K562 (cell line): ENCODE data around the gene C22orf31. TPM values are rescaled to one million over a fixed set of nuclear protein-coding genes. Genes with fewer than 3 reads are reported as not detected.

ENCODE experiments used
- ATAC-seq: fragments of 200-7000 bp; cut with Tn5 transposase; 3 replicates; pipeline ENCODE4 v1.9.1; 2020; ENCODE audit warnings: moderate library complexity
- BruUV-seq: library from RNA; stranded (reverse); fragments of 400-500 nt; replicated peaks from 2 replicates; lab custom pipeline; 2021; lab: Mats Ljungman, UMichigan
- CTCF ChIA-PET: fragments of 300-600 bp; formaldehyde crosslinking; extraction: SDS; loops from one replicate; lab custom pipeline; 2021; ENCODE audit warnings: low intra/inter-chr PET ratio; lab: Yijun Ruan, JAX
- POLR2A ChIA-PET: fragments of 300-600, 350-650 bp; sonication (Branson Sonifier 250); formaldehyde crosslinking; extraction: SDS; loops from one replicate; lab custom pipeline; 2021; ENCODE audit warnings: antibody characterized with exemption, inconsistent platforms; lab: Yijun Ruan, JAX
- DNase-seq, 4 experiments: peaks; one replicate each; pipeline versions ENCODE4 v3.0.0 to v3.0.0-alpha.2; 2011 to 2018; ENCODE audit warnings: low spot score in 3 of 4, mixed read lengths in 3 of 4; ENCODE audit errors: extremely low read depth in 1 of 4
- FAIRE-seq: peaks from 2 replicates; lab custom pipeline; 2011; peaks lifted over from hg19 to GRCh38; lab: Jason Lieb, UNC
- H2AFZ ChIP-seq: 2 replicates; pipeline ENCODE4 v1.6.0; 2011; ENCODE audit warnings: low read depth, low read length, control low read depth, inconsistent platforms
- H3K27ac ChIP-seq: fragments of 200-600 bp; 3 replicates; pipeline ENCODE4 v1.8.0; 2011; ENCODE audit warnings: low read depth, mild to moderate bottlenecking, control low read depth, inconsistent platforms, low read length, moderate library complexity, mixed read lengths; ENCODE audit errors: extremely low read depth
- H3K27me3 ChIP-seq, 2 experiments: fragments of 300-600 bp in 1 of 2; 2 replicates in 1 of 2; 3 replicates in 1 of 2; pipeline versions ENCODE4 v1.6.0 to v1.8.0; 2011; ENCODE audit warnings: inconsistent platforms in 2 of 2, low read length in 2 of 2, mild to moderate bottlenecking in 1 of 2, mixed read lengths in 1 of 2, moderate library complexity in 1 of 2; ENCODE audit not compliant: control insufficient read depth in 2 of 2, insufficient read depth in 2 of 2
- H3K36me3 ChIP-seq: fragments of 300-600 bp; 3 replicates; pipeline ENCODE4 v1.8.0; 2011; ENCODE audit warnings: mild to moderate bottlenecking, low read length, inconsistent platforms; ENCODE audit not compliant: control insufficient read depth, insufficient read depth
- H3K4me1 ChIP-seq, 2 experiments: fragments of 200-600 bp in 1 of 2; replicated peaks in 1 of 2; 2 replicates in 1 of 2; 3 replicates in 1 of 2; pipeline versions ENCODE4 v1.5.1 to v1.8.0; 2011; ENCODE audit warnings: inconsistent platforms in 2 of 2, low read length in 2 of 2, mild to moderate bottlenecking in 1 of 2, mixed read lengths in 1 of 2, moderate library complexity in 1 of 2; ENCODE audit not compliant: control insufficient read depth in 2 of 2, insufficient read depth in 2 of 2
- H3K4me2 ChIP-seq: 2 replicates; pipeline ENCODE4 v1.6.1; 2011; ENCODE audit warnings: low read length, control low read depth, inconsistent platforms, mixed read lengths; ENCODE audit not compliant: insufficient read depth
- H3K4me3 ChIP-seq: fragments of 200-600 bp; sonication (generic), shearing (Covaris generic); 2 replicates; pipeline ENCODE4 v1.5.1; 2016; ENCODE audit warnings: control low read depth, inconsistent platforms
- H3K79me2 ChIP-seq: fragments of 200-600 bp; 3 replicates; pipeline ENCODE4 v1.8.0; 2011; ENCODE audit warnings: low read length, inconsistent platforms; ENCODE audit not compliant: control insufficient read depth, insufficient read depth
- H3K9ac ChIP-seq, 2 experiments: 2 replicates each; pipeline versions ENCODE4 v1.6.0 to v1.6.1; 2011; ENCODE audit warnings: low read depth in 2 of 2, low read length in 2 of 2, control low read depth in 1 of 2, inconsistent platforms in 1 of 2, mild to moderate bottlenecking in 1 of 2, mixed read lengths in 1 of 2; ENCODE audit not compliant: insufficient read depth in 1 of 2
- H3K9me1 ChIP-seq: one replicate; pipeline ENCODE4 v1.6.0; 2011; ENCODE audit warnings: inconsistent platforms, mild to moderate bottlenecking, low read length, moderate library complexity; ENCODE audit not compliant: control insufficient read depth, insufficient read depth
- H3K9me3 ChIP-seq: replicated peaks from 2 replicates; pipeline ENCODE4 v1.5.1; 2011; ENCODE audit warnings: low read depth, low read length, inconsistent platforms; ENCODE audit not compliant: control insufficient read depth, insufficient read depth
- H4K20me1 ChIP-seq: replicated peaks from 2 replicates; pipeline ENCODE4 v1.6.1; 2011; ENCODE audit warnings: low read length, inconsistent platforms, mixed read lengths; ENCODE audit not compliant: control insufficient read depth, insufficient read depth
- CBFB ChIP-seq: sonication (generic); formaldehyde crosslinking; IDR thresholded peaks from 2 replicates; pipeline ENCODE4 v1.4.0; 2020; ENCODE audit warnings: mild to moderate bottlenecking, missing genetic modification reagents
- CBX2 ChIP-seq: fragments of 200-600 bp; sonication (generic); IDR thresholded peaks from one replicate; pipeline ENCODE4 v1.6.1; 2012; ENCODE audit warnings: mild to moderate bottlenecking, low read length, inconsistent platforms; ENCODE audit not compliant: insufficient read depth, poor library complexity, severe bottlenecking
- GATA2 ChIP-seq: sonication (generic); formaldehyde crosslinking; IDR thresholded peaks from 2 replicates; pipeline ENCODE4 v1.4.0; 2020; ENCODE audit warnings: mild to moderate bottlenecking, missing genetic modification reagents
- RBM17 ChIP-seq: fragments of 200-400 bp; formaldehyde crosslinking; IDR thresholded peaks from 2 replicates; pipeline ENCODE4 v1.6.1; 2017; ENCODE audit warnings: low read depth, mild to moderate bottlenecking, low read length, borderline replicate concordance
- TFAM ChIP-seq: fragments of 250-450 bp; sonication (Bioruptor Pico); conservative IDR thresholded peaks from 2 replicates; pipeline ENCODE4 v1.5.0; 2021; ENCODE audit warnings: mild to moderate bottlenecking, moderate library complexity
- ZNF740 ChIP-seq, 3 experiments: fragments of 200-800 bp in 1 of 3; sonication (Bioruptor generic) in 1 of 3; sonication (generic) in 1 of 3; formaldehyde crosslinking in 1 of 3; IDR thresholded peaks; 2 replicates each; pipeline versions ENCODE4 v1.6.1 to v1.8.0; 2016 to 2022; ENCODE audit warnings: mild to moderate bottlenecking in 2 of 3, missing compliant biosample characterization in 2 of 3, missing genetic modification characterization in 2 of 3, missing genetic modification reagents in 1 of 3
- WGBS: fragments of 100-300 bp; shearing (Covaris generic); methylation state at CpG from one replicate; pipeline ENCODE4 v1.1.6; 2016; ENCODE audit warnings: low coverage, mixed read lengths; ENCODE audit not compliant: insufficient coverage; ENCODE audit errors: missing lambda C conversion rate; 5-methylcytosine and 5-hydroxymethylcytosine counted together
- in situ Hi-C: fragments of 300-500 bp; cut with MboI; formaldehyde crosslinking; loops from 4 replicates; pipeline ENCODE4 v1.15.0; 2018; ENCODE audit warnings: inconsistent platforms, mixed read lengths
- intact Hi-C: fragments of 100-400 bp; cut with micrococcal nuclease; formaldehyde crosslinking; loops from 2 replicates; pipeline ENCODE4 v1.14.2; 2022
- polyA plus RNA-seq, 8 experiments: library from polyadenylated mRNA; depleted of rRNA in 4 of 8; stranded (reverse) in 5 of 8; unstranded in 3 of 8; fragments of >200 nt; fragmentation: Nextera tagmentation in 2 of 8; fragmentation: Illumina TruSeq in 1 of 8; extraction: Ambion mirVana in 2 of 8; extraction: Trizol in 1 of 8; gene quantifications; 2 replicates each; pipeline versions ENCODE4 v1.2.1 to v1.2.3, GENCODE V29; 2011 to 2014; ENCODE audit warnings: inconsistent platforms in 1 of 8, missing spikeins in 1 of 8
- total RNA-seq, 7 experiments: library from RNA; depleted of rRNA in 6 of 7; stranded (reverse); fragments of >200 nt in 6 of 7; fragmentation: Illumina TruSeq in 2 of 7; extraction: Trizol in 2 of 7; gene quantifications; 2 replicates each; pipeline versions ENCODE4 v1.2.1 to v1.2.3, GENCODE V29; 2011 to 2021; ENCODE audit warnings: low replicate concordance in 1 of 7

Gene C22orf31
- total and polyA plus RNA-seq, 9 of the 15 experiments (the other 6 are each of a cell fraction or from before 2014, with no cell fraction given): not detected

DNA sequence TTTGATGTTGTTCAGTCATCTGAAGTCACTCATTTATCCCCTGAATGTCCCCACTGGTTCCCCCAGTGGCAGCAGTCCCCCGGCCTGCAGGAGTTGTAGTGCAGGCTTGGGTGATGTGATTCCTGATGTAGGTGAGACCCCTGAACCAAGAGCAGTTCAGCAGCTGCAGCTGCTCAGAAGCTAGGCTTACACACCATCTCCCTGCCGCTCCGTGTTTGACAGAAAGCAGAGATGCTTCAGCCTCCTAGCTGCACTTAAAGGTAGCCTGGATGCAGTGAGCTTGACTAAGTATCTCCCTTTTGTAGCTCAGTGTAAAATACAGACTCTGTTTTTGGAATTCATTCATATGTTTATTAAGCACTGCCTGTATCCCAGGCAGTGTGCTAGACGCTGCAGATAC lies 47.3 kb downstream of the C22orf31 start:
- ChIA-PET CTCF (no interaction called here), POLR2A (interaction anchor here (0.6 to 1.4 kb wide), 4 partner anchors 8 to 752 kb away, joined by 3 to 4 read pairs (median 3); partner anchors contain the start of gene ZMAT5)
- no peaks in the 10 kb centered on the region for H3K4me1 ChIP-seq
- in situ Hi-C loops: no loop called here
- H3K9ac ChIP-seq: no peak overlapping the region
- H3K27me3 ChIP-seq: no peaks in the 10 kb centered on the region
- DNase-seq: no peak
- H3K4me3 ChIP-seq: no peak overlapping the region
- no peaks in the 10 kb centered on the region for H3K9me1 ChIP-seq
- no TSS peak for BruUV-seq
- no peak overlapping the region for H3K4me2 ChIP-seq
- no peak overlapping the region for H2AFZ ChIP-seq
- no peak for FAIRE-seq
- H3K9me3 ChIP-seq: no peaks in the 10 kb centered on the region
- H4K20me1 ChIP-seq: no peaks in the 10 kb centered on the region
- TF ChIP-seq RBM17 (no peak), GATA2 (CRISPR knock-in tag) (no peak), ZNF740 (CRISPR knock-in tag; IDR thresholded peaks at IDR 0.05) (no peak), ZNF740 (tag; IDR thresholded peaks at IDR 0.05) (no peak), CBX2 (no peak), TFAM (CRISPR knock-in tag) (no peak), CBFB (CRISPR knock-in tag) (no peak)
- no peaks in the 10 kb centered on the region for H3K36me3 ChIP-seq
- ATAC-seq: no peak
- 45% methylated on average over 2 of the region's 4 CpGs for WGBS
- intact Hi-C loops: no loop called here
- no peak overlapping the region for H3K27ac ChIP-seq
- H3K79me2 ChIP-seq: no peaks in the 10 kb centered on the region
